SK-N-DZ (cell line): ENCODE data around the gene IL34.

Experiments
- DNase-seq: peaks from one replicate; pipeline ENCODE4 v3.0.0-alpha.2; 2015; ENCODE audit warnings: low spot score

Gene IL34

DNA sequence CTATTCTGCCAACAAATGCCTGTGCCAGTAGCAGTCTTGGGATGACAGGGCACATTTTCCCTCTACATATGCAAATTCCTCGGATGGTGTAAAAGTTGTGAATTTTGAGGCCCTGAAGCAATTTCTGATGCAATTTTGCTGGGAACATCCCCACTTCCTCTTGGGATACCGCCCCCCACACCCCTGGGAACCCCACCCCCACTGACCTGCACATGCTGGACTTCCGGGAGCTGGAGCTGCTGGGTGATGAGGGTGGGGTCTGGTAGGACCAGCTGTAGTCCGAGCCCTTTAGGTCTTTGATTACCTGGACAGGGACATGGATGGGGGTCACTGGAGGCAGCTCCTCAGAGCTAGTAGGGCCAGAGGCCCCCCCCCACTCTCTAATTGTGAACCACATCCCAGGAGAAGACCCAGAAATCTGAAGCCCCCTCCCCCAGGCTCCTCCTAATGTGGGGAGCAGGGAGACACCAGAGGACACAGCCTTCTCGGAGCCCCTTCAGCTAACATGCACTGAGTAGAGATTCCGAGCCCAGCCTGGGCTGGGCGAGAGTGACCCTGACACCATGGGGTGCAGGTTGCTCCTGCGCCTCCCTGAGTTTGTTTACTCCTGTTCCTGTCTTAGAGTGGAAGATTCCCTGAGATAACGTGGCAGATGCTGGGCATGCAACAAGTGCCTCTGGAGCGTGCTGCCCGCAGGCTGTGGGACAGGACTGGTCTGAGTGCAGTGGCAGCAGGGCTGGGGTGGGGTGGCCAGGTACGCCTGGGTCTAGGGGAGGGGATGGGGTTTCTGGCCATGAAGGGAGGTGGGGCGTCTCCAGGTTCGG is 30.5 kb downstream of the IL34 start:
- no peak for DNase-seq

DNA sequence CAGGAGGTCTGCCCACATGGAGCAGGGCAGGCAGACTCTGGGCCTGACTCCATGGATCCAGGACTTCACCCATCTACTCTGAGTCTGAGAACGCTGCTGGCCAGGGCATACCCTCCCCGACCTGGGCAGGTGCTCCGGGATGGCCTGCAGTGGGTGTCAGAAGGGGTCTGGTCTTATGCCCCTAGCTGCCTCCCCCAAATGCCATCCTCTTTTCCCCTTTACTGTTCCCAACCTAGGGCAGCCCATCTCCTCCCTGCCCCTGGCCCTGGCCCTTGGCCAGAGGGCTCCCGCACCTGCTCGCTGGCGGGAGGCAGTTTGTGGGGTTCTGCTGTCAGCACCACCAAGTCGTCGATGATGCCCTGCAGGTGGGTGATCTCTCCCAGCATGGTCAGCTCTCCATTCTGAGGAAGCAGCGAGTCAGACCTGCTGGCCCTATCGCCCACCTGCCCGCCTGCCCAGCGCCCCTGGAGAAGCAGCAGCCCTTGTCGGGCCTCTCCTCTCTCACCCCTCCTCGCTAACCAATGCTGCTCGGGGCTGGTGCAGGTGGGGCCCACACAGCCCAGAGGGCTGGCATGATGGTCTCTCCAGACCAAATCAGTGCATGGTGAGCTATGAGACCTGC is 31.3 kb downstream of the IL34 start:
- DNase-seq = no peak

DNA sequence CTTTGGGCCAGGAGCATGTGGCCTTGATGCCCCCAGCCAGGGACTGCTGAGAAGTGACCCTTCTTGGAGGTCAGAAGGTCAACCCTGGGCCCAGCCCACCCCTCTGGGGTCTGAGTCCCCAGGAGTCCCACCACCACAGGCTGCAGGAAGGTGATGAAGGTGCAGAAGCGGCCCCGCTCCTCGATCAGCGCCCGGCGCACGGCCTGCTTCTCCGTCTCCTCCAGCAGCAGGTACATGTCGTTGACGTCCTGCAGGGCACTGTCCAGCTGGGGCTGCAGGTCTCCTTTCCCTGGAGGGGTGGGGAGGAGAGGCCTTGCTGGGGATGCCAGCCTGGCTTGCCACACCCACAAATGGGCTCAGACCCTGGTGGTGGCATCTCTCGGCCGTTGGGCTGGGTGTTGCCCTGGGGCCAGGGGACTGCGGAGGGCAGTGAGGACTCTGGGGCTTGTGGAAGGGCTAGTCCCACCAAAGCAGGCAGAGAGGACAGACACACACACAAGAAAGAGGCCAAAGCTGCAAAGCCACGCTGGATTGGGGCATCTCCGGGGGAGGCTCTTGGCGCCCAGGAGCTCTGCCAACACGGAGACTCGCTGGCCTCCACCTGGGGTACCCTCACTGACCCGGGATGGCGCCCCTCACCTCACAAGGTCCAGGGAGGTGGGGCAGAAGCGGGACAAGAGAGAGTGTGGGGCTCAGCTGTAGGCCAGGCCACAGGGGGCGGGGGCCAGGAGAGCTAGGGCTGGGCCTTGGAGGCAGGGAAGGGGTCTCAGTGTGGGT is 31.9 kb downstream of the IL34 start:
- DNase-seq = no peak

DNA sequence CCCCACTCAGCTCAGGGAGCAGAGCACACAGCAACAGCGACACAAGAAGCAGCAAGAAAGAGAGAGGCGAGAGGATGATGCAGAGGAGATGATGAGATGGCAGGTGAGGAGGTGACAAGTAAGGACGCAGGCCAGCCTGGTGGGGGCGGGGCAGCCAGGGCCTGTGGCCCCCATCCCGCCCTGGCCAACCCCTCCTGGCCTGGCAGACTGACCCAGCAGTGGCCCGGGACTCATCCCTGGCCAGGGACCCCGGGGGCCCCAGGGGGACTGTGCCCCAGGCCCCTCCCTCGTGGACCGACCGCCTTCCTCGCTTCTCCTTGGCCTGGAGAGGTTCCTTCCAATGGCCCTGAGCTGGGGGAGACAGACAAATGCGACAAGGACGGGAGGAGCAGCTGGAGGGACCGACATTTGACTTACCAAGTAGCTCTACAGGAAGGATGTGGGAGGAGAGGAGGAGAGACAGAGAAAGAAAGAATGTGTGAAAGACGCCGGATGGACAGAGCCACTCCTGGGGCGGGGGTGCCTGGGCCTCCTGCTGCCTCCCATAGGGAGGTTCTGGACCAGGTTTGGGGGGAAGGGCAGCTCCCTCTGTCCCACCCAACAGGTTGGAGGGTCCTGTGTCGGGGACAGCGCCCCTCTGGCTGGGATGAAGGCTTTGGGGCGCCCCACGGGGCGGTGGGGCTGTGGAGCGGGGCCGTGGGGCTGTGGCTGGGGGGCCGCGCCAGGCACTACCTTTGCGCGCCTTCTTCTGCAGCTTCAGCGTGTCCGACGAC is 32.7 kb downstream of the IL34 start:
- DNase-seq = no peak

DNA sequence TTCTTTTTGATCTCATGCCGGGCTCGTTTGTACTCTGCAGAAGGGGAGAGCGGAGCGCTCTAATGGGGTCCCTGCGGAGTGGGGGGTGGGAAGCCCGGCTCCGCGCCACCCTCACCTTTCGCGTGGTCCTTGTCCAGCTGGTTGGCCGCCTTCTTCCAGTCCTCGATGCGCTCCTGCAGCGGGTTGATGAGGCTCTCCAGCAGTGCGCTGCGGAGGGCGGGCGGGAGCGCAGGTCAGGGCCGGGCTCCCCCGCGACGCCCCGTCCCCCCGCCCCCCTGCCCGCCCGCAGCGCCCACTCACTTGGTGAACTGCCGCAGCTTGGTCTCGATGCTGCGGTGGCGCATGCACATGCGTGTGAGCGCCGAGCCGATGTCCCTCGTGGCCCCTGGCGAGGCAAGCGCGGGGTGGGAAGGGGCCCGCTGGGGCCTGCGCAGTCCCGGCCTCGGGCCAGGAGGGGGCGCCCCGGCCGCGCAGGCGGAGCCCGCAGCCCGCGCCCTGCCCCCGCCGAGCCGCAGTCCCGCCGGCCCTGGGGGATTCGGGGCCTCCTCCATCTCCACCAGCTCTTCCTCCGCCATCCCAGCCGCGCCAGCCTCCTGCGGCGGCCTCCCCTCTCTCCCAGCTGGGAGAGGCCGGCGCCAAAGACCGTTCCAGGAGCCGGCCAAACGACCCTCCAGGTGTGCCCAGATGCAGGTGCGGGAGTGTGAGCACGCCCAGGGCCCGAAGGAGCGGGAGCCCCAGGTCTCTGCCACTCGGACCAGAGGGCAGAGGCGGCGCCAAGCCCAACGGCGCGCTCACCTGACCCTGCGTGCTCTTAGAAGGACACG is 33.5 kb downstream of the IL34 start:
- no peak for DNase-seq

DNA sequence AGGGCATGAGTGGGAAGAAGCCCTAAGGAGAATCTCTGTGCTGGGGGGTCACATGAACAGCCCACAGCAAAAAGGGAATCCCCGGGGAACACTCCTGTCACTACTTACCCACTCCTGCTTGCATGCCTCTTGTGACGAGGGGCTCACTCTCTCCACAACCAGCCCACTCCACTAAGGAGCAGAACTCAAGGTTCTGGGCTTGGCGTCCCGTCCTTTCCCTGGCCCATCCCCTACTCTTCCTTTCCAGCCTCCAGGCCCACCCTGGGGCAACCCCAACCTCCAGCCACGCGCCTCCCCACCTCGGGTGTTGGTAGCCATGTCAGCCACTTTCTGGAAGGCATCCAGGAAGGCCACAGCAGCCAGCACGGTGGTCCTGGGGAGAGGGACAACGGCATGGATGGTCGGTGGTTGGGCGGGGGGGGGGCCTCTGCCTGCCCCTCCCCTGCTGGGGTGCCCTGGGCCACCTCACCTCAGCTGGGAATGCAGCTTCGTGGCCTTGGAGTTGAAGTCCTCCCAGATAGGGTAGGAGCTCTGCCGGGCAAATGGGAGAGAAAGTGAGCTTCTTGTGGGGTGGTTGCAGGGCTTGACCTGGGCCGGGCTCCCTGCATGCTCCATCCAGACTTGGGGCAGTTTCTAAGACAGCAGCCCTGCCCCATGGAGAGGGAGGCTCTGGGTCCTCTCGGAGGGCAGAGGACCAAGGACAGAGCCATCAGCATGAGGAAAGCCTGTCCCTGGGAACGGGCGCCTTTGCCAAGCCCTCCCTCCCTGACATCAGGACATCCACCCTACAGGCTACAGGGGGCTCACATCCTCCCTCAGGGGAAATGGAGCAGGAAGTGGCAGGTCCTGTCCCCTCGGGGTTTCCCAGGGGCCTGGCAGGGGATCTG is 34.4 kb downstream of the IL34 start:
- DNase-seq = no peak

DNA sequence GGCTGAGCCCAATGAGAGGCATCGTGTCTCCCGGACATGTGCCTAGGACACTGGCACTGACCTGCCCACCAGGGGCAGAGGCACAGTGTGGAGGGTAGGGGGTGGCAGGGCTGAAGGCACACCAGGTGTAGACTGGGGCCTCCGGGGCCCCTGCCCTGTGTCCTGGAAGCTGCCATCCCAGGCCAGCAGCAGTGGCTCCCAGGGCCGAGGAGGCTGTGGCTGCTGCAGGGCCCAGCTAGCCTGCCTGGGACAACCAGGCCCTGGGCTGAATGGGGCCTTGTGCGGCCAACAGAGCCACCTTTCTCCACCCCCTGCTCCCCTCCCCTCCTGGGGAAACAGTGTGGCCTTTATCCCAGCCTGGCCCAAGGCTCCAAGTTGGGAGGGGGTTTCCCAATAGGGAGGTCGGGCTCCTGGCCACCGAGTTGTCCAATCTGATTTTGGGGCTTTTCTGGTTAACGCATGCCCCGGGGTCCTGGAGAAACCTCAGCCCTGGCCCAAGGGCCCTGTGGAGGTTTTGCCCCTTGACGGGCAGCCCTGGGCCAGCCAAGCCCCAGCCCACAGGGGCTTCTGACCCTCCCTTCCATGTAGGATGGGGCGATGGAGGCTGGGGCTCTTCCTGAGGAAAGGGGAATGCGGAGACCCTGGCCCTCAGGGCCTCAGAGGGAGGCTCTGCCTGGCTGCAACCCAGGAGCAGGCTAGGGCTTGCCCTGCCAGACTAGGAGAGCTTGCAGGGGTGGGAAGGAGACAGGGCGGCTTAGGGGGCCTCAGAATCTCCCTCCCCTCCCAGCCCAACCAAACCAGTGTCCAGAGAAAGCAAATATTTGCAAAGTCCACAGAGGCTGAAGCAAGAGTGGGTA is 35.3 kb downstream of the IL34 start:
- no peak for DNase-seq

DNA sequence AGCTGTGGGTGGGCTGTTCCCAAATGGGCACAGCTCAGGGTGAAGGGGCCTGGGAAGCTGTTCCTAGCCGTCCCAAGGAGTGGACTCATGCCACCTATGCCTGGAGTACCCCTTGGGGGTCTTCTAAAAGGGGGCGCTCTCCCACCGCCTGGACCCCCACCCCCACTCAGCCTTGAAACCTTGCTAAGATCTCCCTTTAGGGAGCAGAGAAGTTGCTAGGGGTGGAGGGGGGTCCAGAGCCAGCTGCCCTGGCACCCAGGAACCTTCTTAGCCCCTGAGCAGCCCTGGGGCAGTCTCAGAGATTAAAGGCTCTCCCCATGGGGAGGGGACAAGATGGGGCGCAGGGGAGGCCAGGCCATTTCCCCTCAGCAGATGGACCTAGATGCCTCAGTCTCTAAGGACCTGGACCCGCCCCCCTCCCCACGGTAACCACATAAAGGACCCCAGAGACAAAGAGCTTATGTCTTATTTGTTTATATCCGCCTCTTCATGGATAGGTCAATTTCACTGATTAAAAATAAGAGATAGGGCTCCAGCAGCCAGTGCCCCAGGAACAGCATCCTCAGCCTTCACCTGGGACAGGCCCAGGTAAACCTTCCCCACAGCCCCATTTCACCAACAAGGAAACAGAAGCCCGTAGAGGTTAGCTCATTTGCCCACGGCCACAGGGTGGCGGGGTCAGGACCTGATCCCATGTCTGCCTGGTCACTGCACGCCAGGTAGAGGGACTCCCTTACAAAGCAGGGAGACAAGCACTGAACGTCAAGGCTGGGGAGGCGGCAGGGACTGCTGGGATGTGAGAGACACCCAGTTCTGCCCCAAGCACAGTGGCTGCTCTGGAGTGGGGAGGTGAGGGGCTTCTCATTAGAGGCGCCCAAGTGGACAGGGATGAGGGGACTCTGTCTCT is 36.1 kb downstream of the IL34 start:
- DNase-seq = no peak

DNA sequence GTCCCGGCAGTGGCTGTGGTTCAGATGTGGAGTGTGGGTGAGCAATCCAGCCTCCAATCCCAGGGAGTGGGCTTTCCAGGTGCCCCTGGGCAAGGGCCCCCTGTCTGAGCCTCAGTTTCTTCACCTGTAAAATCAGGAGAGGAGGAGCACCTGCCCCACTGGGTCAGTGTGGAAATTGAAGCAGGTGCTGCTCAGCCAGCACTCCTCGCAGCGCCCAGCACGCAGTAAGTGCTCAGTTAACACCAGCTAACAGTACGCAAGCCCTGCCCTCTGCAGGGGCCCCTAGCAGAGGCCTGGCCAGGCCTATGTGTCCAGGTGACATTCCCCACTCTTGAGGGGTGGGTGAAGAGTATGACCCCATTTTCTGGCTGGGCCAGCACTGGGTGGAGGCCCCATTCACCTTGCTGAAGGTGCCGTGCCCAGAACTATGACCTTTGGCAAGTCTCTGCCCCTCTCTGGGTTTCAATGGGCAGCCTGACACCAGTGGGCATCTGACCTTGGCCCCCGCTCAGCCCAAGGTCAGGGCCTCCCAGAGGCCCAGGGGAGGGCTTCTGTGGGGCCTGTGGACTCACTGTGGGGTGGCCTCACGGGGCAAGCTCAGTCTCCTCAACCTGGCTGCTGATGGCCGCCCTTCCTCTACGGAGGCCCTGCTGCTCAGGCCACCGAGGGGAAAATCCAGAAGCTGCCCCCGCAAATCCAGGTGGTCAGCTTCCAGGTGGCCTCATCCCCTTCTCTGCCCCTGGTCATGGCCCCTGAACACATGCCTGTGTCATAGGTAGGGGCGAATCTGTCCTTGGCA is 37.0 kb downstream of the IL34 start:
- DNase-seq = no peak

DNA sequence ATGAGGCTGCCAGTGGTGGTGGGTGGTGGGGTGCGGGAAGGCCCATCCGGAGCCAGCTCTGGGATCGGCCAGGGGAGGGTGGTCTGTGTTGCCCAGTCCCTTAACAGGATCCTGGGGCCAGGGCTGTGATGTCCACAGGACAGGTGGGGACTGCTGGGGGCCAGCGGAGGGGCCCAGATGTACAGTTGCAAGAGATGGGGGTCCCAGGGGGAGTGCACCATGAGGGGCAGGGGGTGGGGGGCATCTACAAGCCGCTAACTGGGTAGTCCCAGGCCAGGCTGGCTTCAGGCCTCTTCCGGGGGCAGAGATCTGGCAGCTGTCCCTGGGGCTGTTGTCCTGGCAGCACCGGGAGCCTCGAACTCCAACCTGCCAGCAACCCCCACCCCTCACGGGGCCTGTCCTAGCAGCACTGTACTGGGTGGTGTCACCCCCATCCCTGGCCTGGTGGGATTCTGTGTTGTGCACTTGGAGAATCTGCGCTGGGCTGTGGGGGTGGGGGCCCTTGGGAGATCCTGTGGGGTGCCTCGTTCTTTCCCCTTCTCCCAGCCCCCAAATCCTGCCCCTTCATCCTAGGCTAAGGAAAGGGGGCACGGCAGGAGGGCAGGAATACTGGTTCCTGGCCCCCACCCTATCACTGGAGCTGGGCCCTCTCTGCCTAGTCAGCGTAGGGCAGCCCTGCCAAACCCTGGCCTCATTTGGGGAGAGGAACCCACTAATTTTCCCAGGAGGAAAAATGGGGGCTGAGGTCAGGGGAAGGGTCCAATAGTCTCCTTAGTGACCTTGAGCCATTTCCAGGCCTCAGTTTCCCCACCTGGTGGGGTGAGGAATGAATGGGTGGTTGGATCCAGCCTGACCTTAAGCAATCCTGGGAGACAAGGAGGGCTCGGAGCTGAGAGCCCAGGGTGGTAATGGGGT is 38.0 kb downstream of the IL34 start:
- DNase-seq = no peak

DNA sequence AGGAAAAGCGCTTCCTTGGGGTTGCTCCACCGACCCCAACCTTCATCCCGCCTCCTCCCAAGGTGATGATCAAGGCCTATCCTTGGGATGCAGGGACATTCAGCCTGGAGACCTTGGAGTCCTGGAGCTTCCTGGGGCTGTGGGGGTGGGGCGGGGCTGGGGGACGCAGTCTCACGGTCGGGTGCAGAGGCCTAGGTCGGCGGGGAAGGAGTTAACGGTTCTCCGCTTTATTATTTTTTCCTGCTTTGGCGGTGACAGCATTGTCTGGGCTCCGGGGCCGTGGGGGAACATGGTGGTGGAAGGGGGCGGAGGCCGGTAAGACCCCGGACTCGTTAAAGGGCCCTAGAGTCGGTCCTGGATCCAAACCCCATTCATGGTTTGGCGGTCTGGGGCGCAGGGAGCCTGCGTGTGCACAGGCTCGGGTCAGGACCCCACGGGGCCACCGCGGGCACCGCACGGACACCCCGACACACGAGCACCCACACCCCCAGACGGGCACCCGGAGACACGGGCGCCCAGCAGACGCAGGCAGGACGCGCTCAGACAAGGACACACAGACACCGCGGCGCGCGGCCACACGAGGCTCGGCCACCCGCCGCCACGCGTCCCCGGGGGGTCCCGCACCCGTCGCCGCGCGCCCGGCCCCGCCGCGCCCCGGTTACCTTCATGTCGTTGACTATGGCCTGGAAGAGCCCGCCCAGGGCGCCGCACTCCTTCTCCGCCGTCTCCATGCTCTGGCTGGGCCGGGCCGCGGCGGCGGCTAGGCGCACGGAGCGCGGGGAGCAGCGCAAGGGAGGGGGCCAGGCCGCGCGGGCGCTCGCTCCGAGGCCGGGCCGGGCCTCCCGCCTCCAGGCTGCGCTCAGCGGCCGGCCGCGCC is 38.9 kb downstream of the IL34 start:
- DNase-seq = no peak

DNA sequence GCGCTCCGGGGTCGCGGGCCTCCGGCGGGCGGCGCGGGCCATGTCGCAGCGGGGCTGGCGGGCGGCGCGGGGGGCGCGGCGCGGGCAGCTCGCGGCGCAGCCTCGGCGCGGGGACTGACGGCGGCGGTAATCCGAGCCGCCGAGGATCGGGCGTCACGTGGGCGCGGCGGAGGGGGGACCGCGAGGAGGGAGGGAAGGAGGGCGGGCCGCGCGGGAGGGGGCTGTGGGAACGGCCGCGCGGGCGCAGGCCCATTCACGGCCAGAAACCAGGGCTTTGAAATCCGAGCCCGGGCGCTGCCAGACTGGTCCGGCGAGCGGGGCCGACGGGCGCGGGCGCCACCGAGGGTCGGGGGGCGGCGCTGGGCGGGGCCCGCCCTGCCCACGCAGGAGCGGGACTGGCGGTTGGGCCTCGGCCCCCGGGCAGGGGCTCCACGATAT is 39.6 kb downstream of the IL34 start, which contains the start of gene MTSS2:
Gene MTSS2, minus strand, starts transcription at position 116 of the 438 bp plus-strand sequence. CDS start 262 bp downstream, outside the sequence.
- peak; percentile 79 for DNase-seq

DNA sequence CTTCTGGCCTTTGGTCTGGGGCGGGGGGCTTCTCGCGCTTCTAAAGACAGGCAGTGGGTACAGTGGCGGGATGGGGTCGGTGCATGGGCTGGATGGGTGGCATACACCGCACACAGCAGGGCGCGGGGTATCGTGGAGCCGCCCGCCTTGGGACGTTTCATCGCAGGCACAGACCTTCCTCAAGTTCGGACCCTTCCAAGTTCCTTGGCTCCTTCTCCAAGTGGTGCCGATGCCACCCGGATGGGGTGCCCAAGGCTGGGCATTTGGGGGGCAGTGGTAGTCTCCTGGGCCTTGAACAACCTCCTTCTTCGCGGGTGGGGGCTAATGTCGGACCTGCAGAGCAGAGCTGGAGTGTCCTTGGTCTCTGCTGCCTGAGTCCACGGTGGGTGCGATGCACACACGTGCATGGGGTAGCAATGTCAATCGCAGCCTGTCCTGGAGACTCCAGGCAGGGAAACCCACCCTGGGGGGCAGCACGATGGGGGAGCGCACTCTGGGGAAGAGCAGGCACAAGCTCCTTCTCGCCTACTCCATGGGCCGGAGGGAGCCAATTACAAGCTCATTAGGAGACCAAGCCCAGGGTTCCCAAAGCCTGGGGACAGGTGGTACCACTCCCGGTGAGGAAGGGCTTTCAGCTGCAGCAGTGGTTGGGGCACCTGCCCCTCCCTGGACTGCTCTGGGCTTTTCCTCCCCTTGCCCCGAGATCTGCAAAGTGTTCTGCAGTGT is 40.2 kb downstream of the IL34 start:
- peak; percentile 30 for DNase-seq

DNA sequence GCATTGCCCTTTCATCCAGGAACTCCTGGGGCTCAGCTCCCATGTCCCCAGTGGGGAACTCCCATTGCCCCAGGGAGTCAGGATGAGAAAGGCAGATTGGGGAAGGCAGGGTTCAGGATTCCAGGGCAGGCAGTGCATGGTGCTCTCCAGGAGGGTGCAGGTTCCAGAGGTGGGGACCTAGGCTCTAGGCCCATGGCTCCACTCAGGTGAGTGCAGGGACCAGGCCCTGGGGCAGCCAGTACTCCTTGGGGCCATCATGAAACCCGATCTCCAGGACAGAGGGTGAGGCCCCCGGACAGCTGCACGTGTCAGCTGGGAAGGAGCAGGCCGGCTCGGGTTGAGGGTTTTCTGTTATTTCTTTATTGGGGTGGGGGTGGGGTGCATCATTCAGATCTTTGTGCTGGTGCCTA is 40.7 kb downstream of the IL34 start:
- DNase-seq = peak; percentile 38
